ENCODE data around the gene TAF15. TPM values are rescaled to one million over a fixed set of nuclear protein-coding genes. Genes with fewer than 3 reads are reported as not detected.

The TAF15 gene
- total RNA-seq, 2 donors from 2014 or later = 25.7 to 31.7 TPM

- TF ChIP-seq CTCF (IDR thresholded peaks at IDR 0.05) = no peak
- H3K9me3 ChIP-seq = no peaks in the 10 kb centered on the region
- no peaks in the 10 kb centered on the region for H3K27me3 ChIP-seq
- no peak overlapping the region for H3K4me3 ChIP-seq
- H3K36me3 ChIP-seq = no peaks in the 10 kb centered on the region
- H3K27ac ChIP-seq = no peak overlapping the region
- H3K4me1 ChIP-seq = no peaks in the 10 kb centered on the region
- no peak for DNase-seq (ENCODE audit: low spot score)
These were observed 46.7 kb downstream of the TAF15 start for GRCh38 chr17:35855965-35856364.

- H3K27ac ChIP-seq = no peak overlapping the region
- no peak for TF ChIP-seq CTCF (IDR thresholded peaks at IDR 0.05)
- no peaks in the 10 kb centered on the region for H3K27me3 ChIP-seq
- DNase-seq (ENCODE audit: low spot score) = no peak
- no peaks in the 10 kb centered on the region for H3K4me1 ChIP-seq
- H3K9me3 ChIP-seq = no peaks in the 10 kb centered on the region
- no peaks in the 10 kb centered on the region for H3K36me3 ChIP-seq
- H3K4me3 ChIP-seq = no peak overlapping the region
These were observed 47.3 kb downstream of the TAF15 start for GRCh38 chr17:35856603-35857002.

- TF ChIP-seq CTCF (IDR thresholded peaks at IDR 0.05) = no peak
- DNase-seq (ENCODE audit: low spot score) = no peak
- no peaks in the 10 kb centered on the region for H3K9me3 ChIP-seq
- no peak overlapping the region for H3K27ac ChIP-seq
- peaks cover 0 to 4% of the 10 kb centered on the region in 2 donors for H3K4me1 ChIP-seq
- H3K36me3 ChIP-seq = no peaks in the 10 kb centered on the region
- H3K4me3 ChIP-seq = no peak overlapping the region
- no peaks in the 10 kb centered on the region for H3K27me3 ChIP-seq
These were observed 55.6 kb downstream of the TAF15 start for GRCh38 chr17:35864853-35865252.

GRCh38 chr17:35865412-35866340 lies 56.4 kb downstream of the TAF15 start:
- no peak overlapping the region for H3K4me3 ChIP-seq
- no peak for TF ChIP-seq CTCF (IDR thresholded peaks at IDR 0.05)
- no peak for DNase-seq (ENCODE audit: low spot score)
- no peaks in the 10 kb centered on the region for H3K9me3 ChIP-seq
- no peaks in the 10 kb centered on the region for H3K27me3 ChIP-seq
- H3K36me3 ChIP-seq = no peaks in the 10 kb centered on the region
- H3K4me1 ChIP-seq = peaks cover 0 to 4% of the 10 kb centered on the region in 2 donors
- H3K27ac ChIP-seq = no peak overlapping the region

- Histone ChIP-seq H3K36me3 (no peaks in the 10 kb centered on the region), H3K27me3 (no peaks in the 10 kb centered on the region), H3K27ac (no peak overlapping the region), H3K9me3 (no peaks in the 10 kb centered on the region), H3K4me1 (peaks cover 0 to 4% of the 10 kb centered on the region in 2 donors), H3K4me3 (no peak overlapping the region)
- no peak for DNase-seq (ENCODE audit: low spot score)
- no peak for TF ChIP-seq CTCF (IDR thresholded peaks at IDR 0.05)
These were observed 57.2 kb downstream of the TAF15 start for GRCh38 chr17:35866341-35866950.

All from right atrium auricular region (tissue), 2 donors.